ENCODE data around the gene YPEL4. TPM values are rescaled to one million over a fixed set of nuclear protein-coding genes. Genes with fewer than 3 reads are reported as not detected.

YPEL4 gene
- total and polyA plus RNA-seq, 4 experiments from 2014 or later = 0.23 to 12.6 (median 11.8) TPM; not detected in 1

GRCh38 chr11:57675176-57675941 lies 25.6 kb upstream of the YPEL4 start:
- Mint-ChIP-seq H3K4me3 (peak overlapping the region in 4 of 8 donors; percentile 5 to 65 (median 16)), H3K36me3 (peaks cover 39 to 62% of the 10 kb centered on the region in 2 donors), H3K27ac (peak overlapping the region in 6 of 7 donors; percentile 9 to 83 (median 52)), H3K9me3 (no peaks in the 10 kb centered on the region), H3K4me1 (peaks cover 43 to 88% (median 70%) of the 10 kb centered on the region in 4 donors), H3K27me3 (no peaks in the 10 kb centered on the region)
- intact Hi-C loops (cut with micrococcal nuclease) = no loop called here
- H3K9me3 ChIP-seq (ENCODE audit: control insufficient read depth in 1 of 2, low read length in 2 of 2) = no peaks in the 10 kb centered on the region
- no peak overlapping the region for H3K27ac ChIP-seq (ENCODE audit: low read depth, low read length)
- no peaks in the 10 kb centered on the region for H3K27me3 ChIP-seq (ENCODE audit: insufficient read depth, low read length)
- no peak for DNase-seq
- H3K4me3 ChIP-seq (ENCODE audit: low read length in 2 of 2) = no peak overlapping the region
- ChIA-PET POLR2A (ENCODE audit: partially characterized antibody) (interaction anchor here (1.0 to 1.4 kb wide), 3 partner anchors 8 to 350 kb away, joined by 3 to 5 read pairs (median 3); partner anchors contain the start of genes SELENOH and TNKS1BP1), CTCF (ENCODE audit: partially characterized antibody) (interaction anchor here (0.6 to 2.3 kb wide), 7 partner anchors 14 to 327 kb away, joined by 3 to 9 read pairs (median 6); partner anchors contain the start of gene UBE2L6)
- peaks cover 45% of the 10 kb centered on the region for H3K36me3 ChIP-seq (ENCODE audit: insufficient read depth, low read length)
- peaks cover 76% of the 10 kb centered on the region for H3K4me1 ChIP-seq (ENCODE audit: insufficient read depth, low read length)

GRCh38 chr11:57674251-57674650 lies 24.5 kb upstream of the YPEL4 start:
- Histone ChIP-seq H3K27ac (ENCODE audit: low read depth, low read length) (no peak overlapping the region), H3K27me3 (ENCODE audit: insufficient read depth, low read length) (no peaks in the 10 kb centered on the region), H3K9me3 (ENCODE audit: control insufficient read depth in 1 of 2, low read length in 2 of 2) (no peaks in the 10 kb centered on the region), H3K4me1 (ENCODE audit: insufficient read depth, low read length) (peaks cover 76% of the 10 kb centered on the region), H3K4me3 (ENCODE audit: low read length in 2 of 2) (no peak overlapping the region), H3K36me3 (ENCODE audit: insufficient read depth, low read length) (peaks cover 40% of the 10 kb centered on the region)
- CTCF ChIA-PET (ENCODE audit: partially characterized antibody) = interaction anchor here (0.6 to 2.3 kb wide), 3 partner anchors 23 to 1045 kb away, joined by 3 to 6 read pairs (median 6); no protein-coding TSS in a partner anchor
- H3K36me3 Mint-ChIP-seq = peaks cover 39 to 60% of the 10 kb centered on the region in 2 donors
- no peaks in the 10 kb centered on the region for H3K27me3 Mint-ChIP-seq
- POLR2A ChIA-PET (ENCODE audit: partially characterized antibody) = interaction anchor here (1.0 kb wide), 1 partner anchor 349 kb away, joined by 3 read pairs; the partner anchor contains the start of gene TNKS1BP1
- intact Hi-C loops (cut with micrococcal nuclease) = no loop called here
- peak overlapping the region in 3 of 8 donors; percentile 10 to 78 (median 24) for H3K4me3 Mint-ChIP-seq
- no peak for DNase-seq
- H3K27ac Mint-ChIP-seq = peak overlapping the region; percentile 5 to 86 (median 28)
- H3K4me1 Mint-ChIP-seq = peaks cover 48 to 88% (median 70%) of the 10 kb centered on the region in 4 donors
- no peaks in the 10 kb centered on the region for H3K9me3 Mint-ChIP-seq

DNA sequence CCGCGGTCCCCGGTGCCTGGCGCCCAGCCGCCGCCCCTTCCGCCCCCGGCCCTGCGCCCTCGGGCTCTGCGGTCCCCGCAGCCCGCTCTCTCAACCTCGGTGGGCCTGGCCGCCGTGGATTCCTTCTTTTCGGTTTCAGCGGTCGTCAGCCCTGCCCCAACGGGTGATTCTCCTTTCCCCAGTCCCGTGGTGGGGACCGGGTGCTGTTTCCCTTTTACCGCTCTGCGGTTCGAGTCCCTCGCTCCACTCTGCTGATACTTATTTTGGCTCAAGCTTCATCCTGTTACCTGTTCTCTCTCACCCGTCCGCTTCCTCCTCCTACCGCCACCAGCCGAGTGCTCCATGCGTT lies 18.7 kb upstream of the YPEL4 start:
- Mint-ChIP-seq H3K9me3 (peaks cover 0 to 13% (median 0%) of the 10 kb centered on the region in 8 donors), H3K27me3 (peaks cover 0 to 5% of the 10 kb centered on the region in 2 donors), H3K36me3 (peaks cover 10 to 38% of the 10 kb centered on the region in 2 donors), H3K4me3 (peak overlapping the region; percentile 88 to 99 (median 96)), H3K4me1 (peaks cover 36 to 72% (median 50%) of the 10 kb centered on the region in 4 donors), H3K27ac (peak overlapping the region; percentile 98 to 100 (median 99))
- CTCF ChIA-PET (ENCODE audit: partially characterized antibody) = interaction anchor here (0.7 to 1.1 kb wide), 3 partner anchors 26 to 132 kb away, joined by 3 read pairs; no protein-coding TSS in a partner anchor
- Histone ChIP-seq H3K9me3 (ENCODE audit: control insufficient read depth in 1 of 2, low read length in 2 of 2) (no peaks in the 10 kb centered on the region), H3K27me3 (ENCODE audit: insufficient read depth, low read length) (no peaks in the 10 kb centered on the region), H3K27ac (ENCODE audit: low read depth, low read length) (peak overlapping the region; percentile 91), H3K4me3 (ENCODE audit: low read length in 2 of 2) (peak overlapping the region; percentile 75 to 93), H3K4me1 (ENCODE audit: insufficient read depth, low read length) (peaks cover 50% of the 10 kb centered on the region), H3K36me3 (ENCODE audit: insufficient read depth, low read length) (peaks cover 13% of the 10 kb centered on the region)
- intact Hi-C loops (cut with micrococcal nuclease) = loop anchor here (5.0 kb wide), 3 partner anchors 341 to 1949 kb away; partner anchors contain the start of genes FAM111A and OSBP
- POLR2A ChIA-PET (ENCODE audit: partially characterized antibody) = interaction anchor here (0.6 to 3.4 kb wide), 11 partner anchors 11 to 907 kb away, joined by 3 to 33 read pairs (median 4); partner anchors contain the start of genes CLP1, LPXN, MED19 and SELENOH
- peak in 2 of 5 donors; percentile 47 to 72 for DNase-seq

DNA sequence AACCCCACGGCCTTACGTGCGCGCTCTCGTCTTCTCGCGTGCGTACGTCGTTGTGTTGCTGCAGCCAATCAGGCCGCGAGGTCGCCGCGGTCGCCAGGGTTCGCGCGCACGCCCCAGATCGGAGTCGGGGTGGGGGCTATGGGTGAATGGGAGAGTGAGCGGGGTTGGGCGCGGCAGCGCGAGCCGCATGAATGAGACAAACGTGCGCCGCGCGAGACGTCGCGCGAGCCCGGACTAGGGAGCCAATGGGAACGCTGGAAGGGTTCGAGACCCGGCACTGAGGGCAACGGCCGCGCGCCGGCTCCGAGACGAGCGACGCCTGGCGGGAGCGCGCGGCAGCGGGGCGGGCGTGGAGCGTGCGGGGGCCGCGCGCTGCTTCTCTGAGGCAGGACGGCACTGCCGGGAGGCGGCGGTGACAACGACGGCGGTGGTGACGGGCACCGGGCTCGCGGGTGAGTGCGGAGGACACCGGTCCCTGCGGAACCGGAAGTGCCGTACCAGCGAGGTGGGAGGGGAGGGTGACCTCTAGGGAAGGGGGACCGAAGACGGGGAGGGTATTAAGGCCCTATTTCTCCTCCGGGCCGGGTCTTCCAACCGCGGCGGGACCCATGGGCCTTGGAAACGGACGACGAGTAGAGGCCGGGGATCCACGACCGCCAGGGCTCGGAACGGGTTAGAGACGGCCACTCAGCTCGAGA lies 18.2 kb upstream of the YPEL4 start, which contains the start of gene ZDHHC5:
Gene ZDHHC5 (plus strand): TSS at position 379 of the 698 bp plus-strand sequence. CDS start 4,977 bp downstream, outside the sequence.
- Mint-ChIP-seq H3K4me3 (peak within 1 kb of the TSS; percentile 88 to 99 (median 96)), H3K27me3 (peaks cover 0 to 5% of the 10 kb centered on the region in 2 donors), H3K36me3 (peaks cover 4 to 33% of the 10 kb centered on the region in 2 donors), H3K27ac (peak within 1 kb of the TSS; percentile 98 to 100 (median 99)), H3K9me3 (peaks cover 0 to 13% (median 0%) of the 10 kb centered on the region in 8 donors), H3K4me1 (peaks cover 33 to 67% (median 45%) of the 10 kb centered on the region in 4 donors)
- peak within 1 kb of the TSS; percentile 91 for H3K27ac ChIP-seq (ENCODE audit: low read depth, low read length)
- peaks cover 8% of the 10 kb centered on the region for H3K36me3 ChIP-seq (ENCODE audit: insufficient read depth, low read length)
- no peaks in the 10 kb centered on the region for H3K9me3 ChIP-seq (ENCODE audit: control insufficient read depth in 1 of 2, low read length in 2 of 2)
- CTCF ChIA-PET (ENCODE audit: partially characterized antibody) = interaction anchor here (0.7 to 1.8 kb wide), 4 partner anchors 25 to 133 kb away, joined by 3 to 15 read pairs (median 3); no protein-coding TSS in a partner anchor
- peak; percentile 99 to 100 (median 100) for DNase-seq
- H3K27me3 ChIP-seq (ENCODE audit: insufficient read depth, low read length) = no peaks in the 10 kb centered on the region
- H3K4me3 ChIP-seq (ENCODE audit: low read length in 2 of 2) = peak within 1 kb of the TSS; percentile 75 to 93
- H3K4me1 ChIP-seq (ENCODE audit: insufficient read depth, low read length) = peaks cover 46% of the 10 kb centered on the region
- intact Hi-C loops (cut with micrococcal nuclease) = loop anchor here (1.0 to 5.0 kb wide), 12 partner anchors 11 to 1949 kb away; partner anchors contain the start of genes CLP1, FAM111A, MED19 and OSBP
- POLR2A ChIA-PET (ENCODE audit: partially characterized antibody) = interaction anchor here (0.6 to 3.4 kb wide), 17 partner anchors 8 to 910 kb away, joined by 3 to 33 read pairs (median 4); partner anchors contain the start of genes CLP1, LPXN, MED19 and SELENOH

DNA sequence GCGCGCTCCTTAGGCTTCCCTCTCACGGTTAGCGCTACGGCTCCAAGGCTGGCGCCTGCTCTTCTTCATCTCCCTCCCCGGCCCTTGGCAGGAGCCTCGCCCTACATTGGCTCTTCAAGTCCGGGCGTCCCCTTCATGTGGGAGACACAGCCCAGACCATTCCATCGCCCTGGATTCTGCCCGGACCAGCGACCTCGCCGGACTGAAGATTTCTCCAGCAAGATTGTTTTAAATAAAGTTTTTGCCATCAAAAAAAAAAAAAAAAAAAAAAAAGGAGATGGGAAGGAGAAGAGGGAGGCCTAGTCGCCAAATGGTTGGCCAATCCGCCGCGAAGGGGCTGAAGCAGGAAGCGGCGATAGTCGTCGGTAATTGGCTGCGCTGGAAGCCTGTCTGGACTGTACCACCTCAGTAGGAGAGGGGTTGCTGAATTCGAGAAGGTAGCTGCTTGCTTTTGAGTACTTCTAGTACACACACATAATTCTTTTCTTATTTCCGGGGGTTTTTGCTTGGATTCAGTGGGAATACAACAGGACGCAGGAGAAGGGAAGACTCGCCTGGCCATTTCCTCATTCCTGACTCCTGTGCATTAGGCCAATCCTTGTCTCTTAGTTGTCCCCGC lies 17.5 kb upstream of the YPEL4 start:
- Mint-ChIP-seq H3K4me3 (peak overlapping the region; percentile 88 to 99 (median 96)), H3K9me3 (peaks cover 0 to 13% (median 0%) of the 10 kb centered on the region in 8 donors), H3K27me3 (peaks cover 0 to 5% of the 10 kb centered on the region in 2 donors), H3K4me1 (peaks cover 33 to 66% (median 41%) of the 10 kb centered on the region in 4 donors), H3K27ac (peak overlapping the region; percentile 98 to 100 (median 99)), H3K36me3 (peaks cover 6 to 35% of the 10 kb centered on the region in 2 donors)
- Histone ChIP-seq H3K9me3 (ENCODE audit: control insufficient read depth in 1 of 2, low read length in 2 of 2) (no peaks in the 10 kb centered on the region), H3K4me3 (ENCODE audit: low read length in 2 of 2) (peak overlapping the region; percentile 44 to 93), H3K27me3 (ENCODE audit: insufficient read depth, low read length) (no peaks in the 10 kb centered on the region), H3K36me3 (ENCODE audit: insufficient read depth, low read length) (peaks cover 2% of the 10 kb centered on the region), H3K4me1 (ENCODE audit: insufficient read depth, low read length) (peaks cover 42% of the 10 kb centered on the region), H3K27ac (ENCODE audit: low read depth, low read length) (peak overlapping the region; percentile 91)
- ChIA-PET CTCF (ENCODE audit: partially characterized antibody) (interaction anchor here (0.6 to 3.0 kb wide), 7 partner anchors 9 to 209 kb away, joined by 3 to 17 read pairs (median 4); partner anchors contain the start of genes CLP1 and UBE2L6), POLR2A (ENCODE audit: partially characterized antibody) (interaction anchor here (0.6 to 3.4 kb wide), 15 partner anchors 9 to 911 kb away, joined by 3 to 33 read pairs (median 4); partner anchors contain the start of genes CLP1, LPXN, MED19 and SELENOH)
- peak in 4 of 5 donors; percentile 98 to 99 (median 98) for DNase-seq
- intact Hi-C loops (cut with micrococcal nuclease) = loop anchor here (1.0 to 5.0 kb wide), 12 partner anchors 10 to 1950 kb away; partner anchors contain the start of genes CLP1, FAM111A, MED19 and OSBP

- peak overlapping the region in 1 of 7 donors; percentile 87 for H3K27ac Mint-ChIP-seq
- H3K27me3 ChIP-seq (ENCODE audit: insufficient read depth, low read length) = no peaks in the 10 kb centered on the region
- H3K4me3 Mint-ChIP-seq = no peak overlapping the region
- CTCF ChIA-PET (ENCODE audit: partially characterized antibody) = interaction anchor here (1.7 kb wide), 1 partner anchor 137 kb away, joined by 7 read pairs; no protein-coding TSS in a partner anchor
- H3K27ac ChIP-seq (ENCODE audit: low read depth, low read length) = no peak overlapping the region
- intact Hi-C loops (cut with micrococcal nuclease) = no loop called here
- peaks cover 11% of the 10 kb centered on the region for H3K36me3 ChIP-seq (ENCODE audit: insufficient read depth, low read length)
- H3K9me3 Mint-ChIP-seq = peaks cover 0 to 13% (median 0%) of the 10 kb centered on the region in 8 donors
- peaks cover 20 to 36% (median 21%) of the 10 kb centered on the region in 4 donors for H3K4me1 Mint-ChIP-seq
- POLR2A ChIA-PET (ENCODE audit: partially characterized antibody) = no interaction called here
- H3K9me3 ChIP-seq (ENCODE audit: control insufficient read depth in 1 of 2, low read length in 2 of 2) = no peaks in the 10 kb centered on the region
- no peak for DNase-seq
- peaks cover 13% of the 10 kb centered on the region for H3K4me1 ChIP-seq (ENCODE audit: insufficient read depth, low read length)
- no peak overlapping the region for H3K4me3 ChIP-seq (ENCODE audit: low read length in 2 of 2)
- peaks cover 0 to 5% of the 10 kb centered on the region in 2 donors for H3K27me3 Mint-ChIP-seq
- peaks cover 23 to 46% of the 10 kb centered on the region in 2 donors for H3K36me3 Mint-ChIP-seq
Observed at GRCh38 chr11:57663975-57664374, 14.3 kb upstream of the YPEL4 start.

Measured in CD4-positive, alpha-beta memory T cell (primary cell).